GOT3 (cell line): ENCODE data around the gene SHB.
"Not testable (repeated sequence)": the region's sequence is repeated elsewhere in the genome, so short reads cannot be mapped to it uniquely, and the experiment has no call there.

Source experiments
- DNase-seq: peaks from one replicate; lab custom pipeline; 2025; ENCODE audit warnings: mixed read lengths; lab: John Stamatoyannopoulos, UW

The SHB gene

GRCh38 chr9:37917801-37918664, 151.0 kb downstream of the SHB start:
- no peak for DNase-seq

DNA sequence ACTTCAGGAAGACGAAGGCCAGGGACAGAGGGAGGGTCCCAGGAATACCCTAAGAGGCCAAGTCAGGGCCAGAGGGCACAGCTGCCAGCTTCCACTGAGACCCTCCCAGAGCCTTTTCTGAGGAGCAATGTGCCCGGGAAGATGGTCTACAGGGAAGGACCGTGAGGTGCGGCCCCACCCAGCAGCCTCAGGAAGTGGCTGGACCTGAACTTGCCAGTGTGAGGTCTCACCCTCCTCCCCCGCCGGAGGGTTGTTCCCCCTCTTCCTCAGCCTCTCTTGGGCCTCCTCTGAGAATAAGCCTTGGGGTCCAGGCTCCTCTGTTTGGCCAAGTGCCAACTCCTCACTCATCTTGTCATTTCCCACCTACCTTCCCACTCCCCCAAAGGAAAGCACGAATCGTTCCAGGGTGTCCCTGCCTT, 151.7 kb downstream of the SHB start:
- DNase-seq: no peak

GRCh38 chr9:37916471-37917312, 152.3 kb downstream of the SHB start:
- no peak for DNase-seq

DNA sequence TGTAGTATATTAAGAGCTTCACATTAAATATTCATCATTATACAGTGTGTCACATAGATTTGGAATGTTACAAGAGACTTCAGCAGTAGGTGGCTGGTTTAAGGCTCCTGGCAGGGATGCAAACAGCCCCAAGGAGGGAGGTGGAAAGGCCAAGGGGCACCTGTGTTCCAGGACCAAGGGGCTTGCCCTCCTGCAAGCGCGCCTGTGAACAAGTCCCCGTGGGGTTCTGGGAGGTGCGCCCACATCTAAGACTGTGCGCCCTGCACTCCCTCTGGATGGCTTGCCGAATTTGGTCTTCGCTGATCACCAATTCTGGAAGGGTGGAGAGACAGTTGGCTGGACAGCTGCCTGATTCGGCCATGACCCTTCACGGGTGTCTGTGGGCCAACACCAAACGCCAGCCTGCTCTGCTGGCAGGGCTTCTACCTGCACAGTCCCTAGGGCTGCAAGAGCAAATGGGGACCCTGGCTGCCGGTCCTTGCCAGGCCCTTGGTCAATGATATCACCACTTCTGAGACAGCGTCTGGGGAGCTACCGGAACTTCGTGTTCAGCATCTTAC, 153.0 kb downstream of the SHB start:
- DNase-seq: no peak

DNA sequence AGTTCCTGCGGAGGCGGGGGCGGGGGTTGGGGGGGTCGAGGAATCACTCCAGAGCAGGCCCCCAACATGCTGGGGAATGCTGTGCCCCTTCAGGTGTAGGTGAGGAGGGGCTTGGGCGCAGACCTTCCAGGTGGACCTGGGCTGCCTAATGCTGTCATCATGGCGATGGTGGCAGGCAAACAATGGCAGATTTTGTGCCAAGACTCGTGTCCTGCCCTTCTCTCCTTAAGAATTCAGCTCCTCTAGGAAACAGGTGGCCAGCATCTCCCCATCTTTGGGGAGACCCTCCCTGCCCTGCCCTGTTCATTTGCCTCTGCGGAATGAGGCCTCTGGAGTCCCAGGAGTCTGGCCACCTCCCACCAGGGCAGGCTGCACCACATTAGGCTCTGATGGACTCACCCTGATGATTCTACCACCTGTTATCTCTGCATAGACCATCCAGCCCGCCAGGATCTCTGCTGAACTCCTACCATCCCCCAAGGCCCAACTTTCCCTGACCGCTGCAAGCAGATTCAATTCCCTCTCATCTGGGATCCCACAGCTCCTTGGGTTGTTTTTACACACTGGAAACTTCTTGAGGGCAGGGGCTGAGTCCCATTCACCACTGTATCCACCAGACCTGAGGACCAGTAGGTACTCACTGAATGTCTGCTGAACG, 154.2 kb downstream of the SHB start:
- DNase-seq: no peak

- DNase-seq: no peak
Observed at GRCh38 chr9:37914154-37914551, 154.9 kb downstream of the SHB start.

DNA sequence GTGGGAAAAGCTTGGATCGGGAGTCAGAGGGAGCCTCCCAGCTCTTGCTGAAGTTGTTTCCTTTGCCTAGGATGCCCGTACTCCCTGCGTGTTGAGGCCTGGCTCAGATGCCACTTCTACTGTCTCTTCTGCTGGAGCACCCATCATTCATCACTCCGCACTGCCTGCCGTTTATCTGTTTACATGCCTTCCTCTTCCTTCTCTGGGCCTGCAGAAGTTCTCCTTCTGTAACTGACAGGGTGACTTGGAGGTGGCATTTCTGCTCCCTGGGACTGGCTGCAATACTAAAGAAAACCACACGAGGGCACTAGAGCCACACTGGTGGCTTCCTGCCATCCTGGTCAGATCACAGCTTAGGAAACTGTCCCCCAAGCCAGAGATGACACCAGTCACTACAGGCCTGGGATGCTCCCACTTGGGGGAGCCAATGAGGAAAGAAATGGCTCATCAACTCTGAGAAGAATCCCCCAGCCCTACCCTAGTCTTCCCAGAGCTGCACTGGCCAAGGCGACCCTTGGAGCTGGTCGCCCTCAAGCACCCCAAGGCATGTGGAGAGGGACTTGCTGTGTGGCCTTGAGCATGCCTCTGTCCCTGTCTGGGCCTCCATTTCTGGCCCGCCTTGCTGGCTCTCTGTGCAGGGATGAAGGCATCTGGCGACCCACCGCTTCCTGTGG, 155.4 kb downstream of the SHB start:
- no peak for DNase-seq

DNA sequence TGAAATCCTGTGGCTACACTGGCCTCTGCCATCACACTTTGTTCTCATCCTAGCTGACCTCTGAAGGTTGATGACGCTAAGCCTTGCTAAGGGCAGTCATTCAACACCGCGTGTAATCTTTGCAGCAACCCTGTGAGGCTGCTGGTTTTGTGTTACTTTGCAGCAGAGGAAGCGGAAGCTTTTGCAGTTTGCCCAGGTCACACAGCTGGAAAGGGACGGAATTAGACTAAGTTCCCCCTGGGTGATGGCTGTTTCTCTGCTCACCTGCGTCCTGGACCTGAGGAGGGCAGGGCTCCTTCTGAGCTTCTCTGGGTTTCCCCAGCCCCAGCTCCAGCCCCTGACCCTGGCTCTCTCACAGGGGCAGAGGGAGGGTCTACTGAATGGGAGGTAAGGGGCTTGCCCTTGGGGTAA, 157.8 kb downstream of the SHB start:
- DNase-seq: no peak

DNA sequence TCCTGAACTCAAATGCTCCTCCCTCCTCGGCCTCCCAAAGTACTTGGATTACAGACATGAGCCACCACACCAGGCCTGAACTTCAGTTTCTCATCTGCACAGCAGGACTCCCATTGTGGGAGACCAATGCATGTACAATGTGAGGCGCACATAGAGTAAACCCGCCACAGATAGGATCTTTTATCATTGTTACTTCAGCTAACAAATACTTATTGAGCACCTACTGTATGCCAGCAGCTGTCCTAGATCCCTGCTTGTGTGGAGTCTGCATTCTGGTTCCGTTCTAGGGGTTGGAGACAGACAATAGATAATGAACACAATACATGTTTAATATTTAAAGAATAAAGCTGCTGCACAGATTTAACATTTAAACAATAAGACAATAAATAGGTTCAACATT, 158.8 kb downstream of the SHB start:
- DNase-seq: no peak

DNA sequence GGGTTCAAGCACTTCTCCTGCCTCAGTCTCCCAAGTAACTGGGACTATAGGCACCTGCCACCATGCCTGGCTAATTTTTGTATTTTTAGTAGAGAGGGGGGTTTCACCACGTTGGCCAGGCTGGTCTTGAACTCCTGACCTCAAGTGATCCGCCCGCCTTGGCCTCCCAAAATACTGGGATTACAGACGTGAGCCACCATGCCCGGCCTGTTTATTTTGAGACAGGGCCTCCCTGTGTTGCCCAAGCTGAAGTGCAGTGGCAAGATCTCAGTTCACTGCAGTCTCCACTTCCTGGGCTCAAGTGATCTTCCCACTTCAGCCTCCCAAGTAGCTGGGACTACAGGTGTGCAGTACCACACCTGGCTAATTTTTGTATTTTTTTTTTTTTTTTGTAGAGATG, 159.2 kb downstream of the SHB start:
- DNase-seq: not testable (repeated sequence)

GRCh38 chr9:37909326-37909725, 159.7 kb downstream of the SHB start:
- no peak for DNase-seq

DNA sequence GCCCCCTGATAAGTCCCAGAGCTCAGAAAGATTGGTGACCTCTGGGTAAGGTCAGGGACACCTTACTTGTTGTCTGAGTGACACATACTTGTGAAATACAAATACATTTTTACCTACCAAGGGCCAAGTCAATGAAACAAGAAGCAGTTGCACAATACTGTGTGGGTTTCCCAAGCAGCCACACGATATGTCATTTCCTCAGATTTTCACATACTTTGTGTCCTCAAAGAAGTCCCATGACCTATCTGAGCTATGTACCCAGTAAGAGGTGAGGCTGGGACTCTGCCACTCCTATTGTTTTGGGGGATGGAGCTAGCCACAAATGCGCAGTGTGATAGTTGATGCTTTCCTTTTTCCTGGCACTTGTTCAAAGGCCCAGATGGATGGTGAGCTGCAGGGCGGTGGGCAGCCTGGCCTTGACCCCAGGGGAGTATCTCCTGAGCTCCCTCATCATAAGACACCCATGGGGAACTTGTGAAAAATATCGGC, 160.3 kb downstream of the SHB start:
- no peak for DNase-seq

DNA sequence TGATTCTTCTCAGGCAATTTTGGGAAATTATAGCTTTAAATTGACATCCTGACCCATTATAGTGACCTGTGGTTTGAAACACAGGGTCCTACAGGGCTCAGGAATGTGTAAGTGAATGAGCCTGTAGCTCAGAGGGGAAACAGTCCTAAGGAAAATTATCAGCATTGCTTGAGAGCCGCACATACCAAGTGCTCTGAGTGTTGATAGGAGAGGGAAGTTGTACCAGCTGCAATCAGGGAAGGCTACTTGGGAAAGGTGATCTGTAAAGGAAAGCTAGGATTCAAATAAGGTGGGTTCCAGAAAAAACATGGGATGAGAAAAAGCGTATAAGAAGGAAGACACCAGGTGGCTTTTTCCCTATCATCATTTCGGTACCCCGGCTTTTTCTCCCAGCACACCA, 160.7 kb downstream of the SHB start:
- DNase-seq: no peak

- no peak for DNase-seq
Observed at GRCh38 chr9:37906312-37907239, 162.5 kb downstream of the SHB start.

DNA sequence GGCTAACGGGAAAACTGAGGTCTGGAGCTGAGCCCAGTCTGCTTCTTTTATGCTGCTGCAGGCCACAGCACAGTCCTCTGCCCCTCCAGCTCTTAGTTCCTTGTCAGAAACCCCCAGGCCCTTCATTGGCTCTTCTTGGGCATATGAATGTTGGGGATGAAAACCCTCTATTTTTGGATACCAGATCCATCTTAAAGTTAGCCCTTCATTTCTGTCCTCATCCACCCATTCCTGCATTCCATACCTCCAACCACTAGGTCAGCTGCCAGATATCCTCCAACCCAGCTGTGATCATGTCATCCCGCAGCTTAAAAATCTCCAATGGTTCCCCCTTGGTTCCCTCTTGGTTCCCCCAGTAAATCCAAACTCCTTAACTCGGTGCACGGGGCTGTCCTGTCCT, 163.3 kb downstream of the SHB start:
- DNase-seq: no peak

- no peak for DNase-seq
Observed at GRCh38 chr9:37905131-37905505, 163.9 kb downstream of the SHB start.

DNA sequence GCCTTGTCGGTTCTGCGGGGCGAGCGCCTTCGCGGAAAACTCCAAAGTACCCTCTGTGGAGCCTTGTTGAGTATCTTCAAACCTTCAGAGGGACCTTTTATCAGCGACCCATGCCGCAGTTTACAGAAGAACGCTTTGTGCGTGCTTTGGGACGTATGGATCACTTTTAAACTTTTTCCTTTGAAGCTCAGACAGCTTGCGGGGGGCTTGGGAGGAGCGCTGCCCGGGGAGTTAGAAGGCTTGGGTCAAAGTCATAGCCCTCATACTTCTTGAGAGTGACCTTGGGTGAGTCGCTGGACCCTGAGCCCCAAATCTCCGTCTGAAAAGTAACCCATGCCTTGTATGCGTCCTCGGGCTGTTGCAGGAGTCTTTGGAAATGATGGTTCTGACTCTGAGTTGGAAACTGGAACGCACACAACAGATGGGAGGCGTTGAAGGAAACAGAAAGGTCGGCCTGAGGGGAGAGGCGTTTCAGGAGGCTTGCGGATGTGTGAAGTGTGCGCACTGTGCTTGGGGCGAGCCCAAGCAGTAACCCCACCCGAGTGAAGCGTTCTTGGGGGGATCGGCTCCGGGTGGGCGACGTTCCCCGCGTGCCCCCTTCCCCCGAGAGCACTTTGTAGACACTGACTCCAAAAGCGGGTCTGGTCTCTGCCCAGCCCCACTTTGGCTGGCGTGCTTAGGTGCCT, 164.4 kb downstream of the SHB start:
- no peak for DNase-seq

- peak; percentile 56 for DNase-seq
Observed at GRCh38 chr9:37903647-37904444, 165.2 kb downstream of the SHB start, which contains the start of gene SLC25A51. Gene SLC25A51 (minus strand): TSS chr9:37904127. CDS start chr9:37888550, 15,577 bp downstream.
